Measurements from ENCODE around the gene BABAM2.

GRCh38 chr2:27977731-27978312 lies 87.3 kb downstream of the BABAM2 start:
- TF ChIP-seq PKNOX1 (IDR thresholded peaks at IDR 0.05), result no peak
- TF ChIP-seq FOXK2 (IDR thresholded peaks at IDR 0.05), result no peak
- no peak for TF ChIP-seq FOXA1 (IDR thresholded peaks at IDR 0.05)

Data from HEK293T (cell line).